HepG2 (cell line): ENCODE data around the gene SFT2D2. TPM values are rescaled to one million over a fixed set of nuclear protein-coding genes. Genes with fewer than 3 reads are reported as not detected.

ENCODE experiments used
- ATAC-seq: fragments of 200-7000 bp; cut with Tn5 transposase; 3 replicates; pipeline ENCODE4 v1.9.1; 2020; ENCODE audit warnings: mild to moderate bottlenecking, moderate library complexity
- BruUV-seq: library from RNA; stranded (reverse); fragments of 400-500 nt; replicated peaks from 2 replicates; lab custom pipeline; 2021; lab: Mats Ljungman, UMichigan
- CTCF ChIA-PET: fragments of 300-600 bp; formaldehyde crosslinking; extraction: SDS; loops from one replicate; lab custom pipeline; 2021; ENCODE audit warnings: low total read pairs, inconsistent platforms, low intra/inter-chr PET ratio; lab: Yijun Ruan, JAX
- POLR2A ChIA-PET: fragments of 350-600 bp; sonication (Branson Sonifier 250); formaldehyde crosslinking; loops from one replicate; lab custom pipeline; 2020; ENCODE audit warnings: antibody characterized with exemption, inconsistent platforms; lab: Yijun Ruan, JAX
- DNase-seq: peaks from one replicate; pipeline ENCODE4 v3.0.0-alpha.2; 2015; ENCODE audit warnings: low spot score
- FAIRE-seq: peaks from 3 replicates; lab custom pipeline; 2011; peaks lifted over from hg19 to GRCh38; lab: Jason Lieb, UNC
- H2AFZ ChIP-seq: one replicate; pipeline ENCODE4 v1.6.1; 2011; ENCODE audit warnings: low read length, inconsistent platforms
- H3K27ac ChIP-seq: fragments of 300-600 bp; 3 replicates; pipeline ENCODE4 v1.8.0; 2011; ENCODE audit warnings: mixed run types, mild to moderate bottlenecking, mixed read lengths, low read length, inconsistent platforms; ENCODE audit not compliant: insufficient read depth; ENCODE audit errors: extremely low read length
- H3K27me3 ChIP-seq, 2 experiments: fragments of 200-600 bp in 1 of 2; 2 replicates in 1 of 2; 3 replicates in 1 of 2; pipeline versions ENCODE4 v1.6.0 to v1.8.0; 2011; ENCODE audit warnings: low read length in 2 of 2, mild to moderate bottlenecking in 2 of 2, moderate library complexity in 2 of 2, inconsistent platforms in 1 of 2; ENCODE audit not compliant: insufficient read depth in 2 of 2, control insufficient read depth in 1 of 2
- H3K36me3 ChIP-seq, 2 experiments: fragments of 200-600 bp in 1 of 2; replicated peaks in 1 of 2; 2 replicates in 1 of 2; 3 replicates in 1 of 2; pipeline versions ENCODE4 v1.5.1 to v1.8.0; 2011; ENCODE audit warnings: low read length in 2 of 2, inconsistent platforms in 1 of 2; ENCODE audit not compliant: insufficient read depth in 2 of 2, control insufficient read depth in 1 of 2
- H3K4me1 ChIP-seq: 2 replicates; pipeline ENCODE4 v1.5.1; 2012; ENCODE audit warnings: low read length, inconsistent platforms; ENCODE audit not compliant: insufficient read depth
- H3K4me2 ChIP-seq: 2 replicates; pipeline ENCODE4 v1.6.0; 2011; ENCODE audit warnings: low read depth, low read length, inconsistent platforms
- H3K4me3 ChIP-seq, 3 experiments: fragments of 200-600 bp in 1 of 3; sonication (generic), shearing (Covaris generic) in 1 of 3; replicated peaks in 1 of 3; 2 replicates each; pipeline ENCODE4 v1.5.1; 2011 to 2016; ENCODE audit warnings: low read length in 3 of 3, inconsistent platforms in 2 of 3, low read depth in 2 of 3, mild to moderate bottlenecking in 2 of 3, control low read depth in 1 of 3, mixed read lengths in 1 of 3; ENCODE audit not compliant: insufficient read depth in 1 of 3
- H3K79me2 ChIP-seq: one replicate; pipeline ENCODE4 v1.6.1; 2011; ENCODE audit warnings: low read length, inconsistent platforms; ENCODE audit not compliant: insufficient read depth
- H3K9ac ChIP-seq: 2 replicates; pipeline ENCODE4 v1.6.0; 2011; ENCODE audit warnings: mild to moderate bottlenecking, low read depth, low read length, inconsistent platforms; ENCODE audit not compliant: insufficient read depth
- H3K9me3 ChIP-seq: 2 replicates; pipeline ENCODE4 v1.5.1; 2012; ENCODE audit warnings: mild to moderate bottlenecking, low read length
- H4K20me1 ChIP-seq: 2 replicates; pipeline ENCODE4 v1.6.0; 2011; ENCODE audit warnings: inconsistent platforms, mild to moderate bottlenecking, low read length, moderate library complexity; ENCODE audit not compliant: insufficient read depth
- BRF2 ChIP-seq: sonication (generic); formaldehyde crosslinking; IDR thresholded peaks from 2 replicates; pipeline ENCODE4 v1.8.1; 2022; ENCODE audit warnings: mild to moderate bottlenecking, missing genetic modification reagents
- ETV5 ChIP-seq: IDR thresholded peaks from 2 replicates; pipeline ENCODE4 v1.6.1; 2018; ENCODE audit warnings: missing biosample characterization, missing genetic modification reagents, inconsistent platforms, borderline replicate concordance
- FOXC1 ChIP-seq: sonication (generic); formaldehyde crosslinking; IDR thresholded peaks from 2 replicates; pipeline ENCODE4 v1.8.0; 2022; ENCODE audit warnings: mild to moderate bottlenecking, missing genetic modification reagents, borderline replicate concordance
- GABPB1 ChIP-seq: IDR thresholded peaks from 2 replicates; pipeline ENCODE4 v1.6.1; 2016; ENCODE audit warnings: mild to moderate bottlenecking, missing genetic modification reagents, moderate library complexity, missing compliant biosample characterization
- GLI4 ChIP-seq: sonication (generic); formaldehyde crosslinking; IDR thresholded peaks from 2 replicates; pipeline ENCODE4 v1.5.1; 2020; ENCODE audit warnings: missing genetic modification reagents, mild to moderate bottlenecking, moderate library complexity, borderline replicate concordance
- IRF9 ChIP-seq: sonication (generic); formaldehyde crosslinking; IDR thresholded peaks from 2 replicates; pipeline ENCODE4 v1.8.0; 2022; ENCODE audit warnings: missing genetic modification reagents, mild to moderate bottlenecking, borderline replicate concordance
- JDP2 ChIP-seq: sonication (generic); formaldehyde crosslinking; IDR thresholded peaks from 2 replicates; pipeline ENCODE4 v1.8.1; 2022; ENCODE audit warnings: missing genetic modification reagents, borderline replicate concordance
- MAF1 ChIP-seq: sonication (generic); formaldehyde crosslinking; IDR thresholded peaks from 2 replicates; pipeline ENCODE4 v1.5.0; 2020; ENCODE audit warnings: missing genetic modification reagents, borderline replicate concordance
- PBX2 ChIP-seq: IDR thresholded peaks from 2 replicates; pipeline ENCODE4 v1.6.1; 2016; ENCODE audit warnings: control low read depth
- PRDM15 ChIP-seq: sonication (generic); formaldehyde crosslinking; IDR thresholded peaks from 2 replicates; pipeline ENCODE4 v1.4.0; 2020; ENCODE audit warnings: missing genetic modification reagents
- REPIN1 ChIP-seq: sonication (generic); formaldehyde crosslinking; IDR thresholded peaks from 2 replicates; pipeline ENCODE4 v1.8.0; 2022; ENCODE audit warnings: missing genetic modification reagents, low read depth, mild to moderate bottlenecking, borderline replicate concordance
- SAP130 ChIP-seq: IDR thresholded peaks from 2 replicates; pipeline ENCODE4 v1.6.1; 2016; ENCODE audit warnings: low read depth
- ZBTB25 ChIP-seq: IDR thresholded peaks from 2 replicates; pipeline ENCODE4 v1.6.1; 2018; ENCODE audit warnings: missing genetic modification reagents
- ZBTB44 ChIP-seq: sonication (generic); formaldehyde crosslinking; IDR thresholded peaks from 2 replicates; pipeline ENCODE4 v1.4.0; 2020; ENCODE audit warnings: missing genetic modification reagents
- ZNF75D ChIP-seq: sonication (generic); formaldehyde crosslinking; IDR thresholded peaks from 2 replicates; pipeline ENCODE4 v1.8.1; 2023; ENCODE audit warnings: missing genetic modification reagents, mild to moderate bottlenecking, borderline replicate concordance
- in situ Hi-C: cut with HindIII; loops from 2 replicates; pipeline ENCODE4 v1.10.0; 2017; ENCODE audit warnings: low pct_unique_long_range_greater_than_20kb; ENCODE audit not compliant: extremely low pct_ligation_motif_present
- intact Hi-C: fragments of 100-400 bp; cut with micrococcal nuclease; formaldehyde crosslinking; loops from one replicate; pipeline ENCODE4 v1.10.0; 2022; ENCODE audit not compliant: unreplicated experiment
- polyA plus RNA-seq, 8 experiments: library from polyadenylated mRNA; depleted of rRNA in 3 of 8; stranded (reverse) in 7 of 8; unstranded in 1 of 8; fragments of >200 nt; fragmentation: Illumina TruSeq in 4 of 8; extraction: Trizol in 4 of 8; gene quantifications; 2 replicates each; pipeline versions ENCODE4 v1.2.1 to v1.2.3, GENCODE V29; 2011 to 2016; ENCODE audit warnings: low read depth in 4 of 8, missing spikeins in 1 of 8, mixed read lengths in 1 of 8; ENCODE audit not compliant: insufficient read depth in 1 of 8
- total RNA-seq, 5 experiments: library from RNA; depleted of rRNA; stranded (reverse); fragments of >200 nt; fragmentation: Illumina TruSeq; extraction: Trizol; gene quantifications; 2 replicates each; pipeline ENCODE4 v1.2.3, GENCODE V29; 2016; ENCODE audit warnings: low read depth in 1 of 5

The SFT2D2 gene
- total and polyA plus RNA-seq, 2 of the 13 experiments (the other 11 are each of a cell fraction or from before 2014, with no cell fraction given): 10.0 to 28.8 TPM

GRCh38 chr1:168187177-168187576 is 38.6 kb upstream of the SFT2D2 start:
- Histone ChIP-seq H3K9me3 (no peaks in the 10 kb centered on the region), H3K4me2 (no peak overlapping the region), H3K27ac (no peak overlapping the region), H3K27me3 (no peaks in the 10 kb centered on the region), H2AFZ (no peak overlapping the region), H3K79me2 (no peaks in the 10 kb centered on the region), H3K4me3 (no peak overlapping the region), H3K36me3 (peaks cover 0 to 4% of the 10 kb centered on the region in 2 experiments; a peak in 3 of 5 replicates), H3K4me1 (no peaks in the 10 kb centered on the region), H4K20me1 (no peaks in the 10 kb centered on the region), H3K9ac (no peak overlapping the region)
- no peak for DNase-seq
- POLR2A ChIA-PET: no interaction called here
- intact Hi-C loops: no loop called here
- CTCF ChIA-PET: no interaction called here
- FAIRE-seq: no peak
- in situ Hi-C loops: no loop called here
- ATAC-seq: no peak
- BruUV-seq: no TSS peak
- no peak for TF ChIP-seq IRF9 (CRISPR knock-in tag)
- no peak for TF ChIP-seq MAF1 (CRISPR knock-in tag)
- TF ChIP-seq GABPB1 (CRISPR knock-in tag): no peak
- no peak for TF ChIP-seq FOXC1
- TF ChIP-seq PBX2 (CRISPR knock-in tag): no peak
- no peak for TF ChIP-seq PRDM15 (CRISPR knock-in tag)
- no peak for TF ChIP-seq ETV5 (CRISPR knock-in tag)
- TF ChIP-seq SAP130 (CRISPR knock-in tag): no peak
- no peak for TF ChIP-seq JDP2 (CRISPR knock-in tag)
- no peak for TF ChIP-seq ZBTB44 (CRISPR knock-in tag)
- TF ChIP-seq ZNF75D (CRISPR knock-in tag): no peak
- TF ChIP-seq ZBTB25: no peak
- no peak for TF ChIP-seq BRF2 (CRISPR knock-in tag)
- TF ChIP-seq GLI4: no peak
- TF ChIP-seq REPIN1 (CRISPR knock-in tag): no peak
